ENCODE results near the gene HSD3B2.
"Not testable (repeated sequence)": the region's sequence is repeated elsewhere in the genome, so short reads cannot be mapped to it uniquely, and the experiment has no call there.

- not testable (repeated sequence) for TF ChIP-seq CTCF, POLR2A (IDR thresholded peaks at IDR 0.05)
Measured at GRCh38 chr1:119377594-119377993, 37.4 kb upstream of the HSD3B2 start.
